Measurements from ENCODE around the gene SLC35A1.
"Not testable (repeated sequence)": the region's sequence is repeated elsewhere in the genome, so short reads cannot be mapped to it uniquely, and the experiment has no call there.

The SLC35A1 gene

GRCh38 chr6:87487555-87487954 lies 14.8 kb downstream of the SLC35A1 start:
- TF ChIP-seq, protein P1, sequence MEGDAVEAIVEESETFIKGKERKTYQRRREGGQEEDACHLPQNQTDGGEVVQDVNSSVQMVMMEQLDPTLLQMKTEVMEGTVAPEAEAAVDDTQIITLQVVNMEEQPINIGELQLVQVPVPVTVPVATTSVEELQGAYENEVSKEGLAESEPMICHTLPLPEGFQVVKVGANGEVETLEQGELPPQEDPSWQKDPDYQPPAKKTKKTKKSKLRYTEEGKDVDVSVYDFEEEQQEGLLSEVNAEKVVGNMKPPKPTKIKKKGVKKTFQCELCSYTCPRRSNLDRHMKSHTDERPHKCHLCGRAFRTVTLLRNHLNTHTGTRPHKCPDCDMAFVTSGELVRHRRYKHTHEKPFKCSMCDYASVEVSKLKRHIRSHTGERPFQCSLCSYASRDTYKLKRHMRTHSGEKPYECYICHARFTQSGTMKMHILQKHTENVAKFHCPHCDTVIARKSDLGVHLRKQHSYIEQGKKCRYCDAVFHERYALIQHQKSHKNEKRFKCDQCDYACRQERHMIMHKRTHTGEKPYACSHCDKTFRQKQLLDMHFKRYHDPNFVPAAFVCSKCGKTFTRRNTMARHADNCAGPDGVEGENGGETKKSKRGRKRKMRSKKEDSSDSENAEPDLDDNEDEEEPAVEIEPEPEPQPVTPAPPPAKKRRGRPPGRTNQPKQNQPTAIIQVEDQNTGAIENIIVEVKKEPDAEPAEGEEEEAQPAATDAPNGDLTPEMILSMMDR (IDR thresholded peaks at IDR 0.05; ENCODE audit: low read depth, low read length, missing control alignments) = no peak
- in situ Hi-C loops (cut with HindIII; ENCODE audit: low sequenced_read_pairs) = no loop called here
- peak; percentile 5 for DNase-seq (ENCODE audit: low read depth)
- H3K4me3 ChIP-seq (ENCODE audit: low read depth, low read length) = no peak overlapping the region

DNA sequence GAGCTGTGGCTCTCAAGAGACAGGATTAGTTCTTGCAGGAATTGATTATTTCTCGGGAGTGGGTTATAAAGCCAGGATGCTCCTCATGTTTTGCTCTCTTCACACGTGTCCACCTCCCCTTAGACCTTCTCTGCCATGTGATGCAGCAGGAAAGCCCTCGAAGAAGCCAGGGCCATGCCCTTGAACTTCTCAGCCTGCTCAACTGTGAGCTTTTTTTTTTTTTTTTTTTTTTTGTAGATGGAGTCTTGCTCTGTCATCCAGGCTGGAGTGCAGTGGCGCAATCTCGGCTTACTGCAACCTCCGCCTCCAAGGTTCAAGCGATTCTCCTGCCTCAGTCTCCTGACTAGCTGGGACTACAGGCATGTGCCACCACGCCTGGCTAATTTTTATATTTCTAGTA lies 16.6 kb downstream of the SLC35A1 start:
- in situ Hi-C loops (cut with HindIII; ENCODE audit: low sequenced_read_pairs); H3K4me3 ChIP-seq (ENCODE audit: low read depth, low read length); DNase-seq (ENCODE audit: low read depth): not testable (repeated sequence)

- in situ Hi-C loops (cut with HindIII; ENCODE audit: low sequenced_read_pairs) = no loop called here
- TF ChIP-seq, protein P1 (IDR thresholded peaks at IDR 0.05; ENCODE audit: low read depth, low read length, missing control alignments) = no peak
- no peak for DNase-seq (ENCODE audit: low read depth)
- no peak overlapping the region for H3K4me3 ChIP-seq (ENCODE audit: low read depth, low read length)
Observed at GRCh38 chr6:87494761-87495422, 22.1 kb downstream of the SLC35A1 start.

- no peak overlapping the region for H3K4me3 ChIP-seq (ENCODE audit: low read depth, low read length)
- in situ Hi-C loops (cut with HindIII; ENCODE audit: low sequenced_read_pairs) = no loop called here
- DNase-seq (ENCODE audit: low read depth) = no peak
- TF ChIP-seq, protein P1 (IDR thresholded peaks at IDR 0.05; ENCODE audit: low read depth, low read length, missing control alignments) = no peak
Observed at GRCh38 chr6:87498048-87498447, 25.3 kb downstream of the SLC35A1 start.

- DNase-seq (ENCODE audit: low read depth) = no peak
- in situ Hi-C loops (cut with HindIII; ENCODE audit: low sequenced_read_pairs) = no loop called here
- H3K4me3 ChIP-seq (ENCODE audit: low read depth, low read length) = no peak overlapping the region
- TF ChIP-seq, protein P1 (IDR thresholded peaks at IDR 0.05; ENCODE audit: low read depth, low read length, missing control alignments) = no peak
Observed at GRCh38 chr6:87501809-87502572, 29.2 kb downstream of the SLC35A1 start.

GRCh38 chr6:87504441-87504840 lies 31.7 kb downstream of the SLC35A1 start:
- DNase-seq (ENCODE audit: low read depth) = no peak
- TF ChIP-seq, protein P1 (IDR thresholded peaks at IDR 0.05; ENCODE audit: low read depth, low read length, missing control alignments) = no peak
- in situ Hi-C loops (cut with HindIII; ENCODE audit: low sequenced_read_pairs) = no loop called here
- no peak overlapping the region for H3K4me3 ChIP-seq (ENCODE audit: low read depth, low read length)

DNA sequence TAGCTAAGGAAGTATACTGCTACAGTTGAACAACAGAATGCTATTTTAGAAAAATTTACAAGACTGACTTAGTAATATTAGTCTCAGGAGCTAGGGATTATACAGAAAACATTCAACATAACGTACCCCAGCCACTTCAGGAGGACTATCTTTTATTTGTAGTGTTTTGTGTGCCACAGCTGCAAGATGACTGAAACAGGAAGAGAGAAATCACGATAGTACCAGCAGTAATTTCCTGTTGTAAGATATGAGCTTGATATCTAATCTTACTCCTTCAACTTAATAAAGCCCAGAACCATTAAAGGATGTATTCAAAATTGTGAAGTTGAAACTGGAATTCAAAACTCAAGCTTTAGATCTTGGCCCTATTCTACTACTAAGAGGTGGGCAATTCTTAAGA lies 42.1 kb downstream of the SLC35A1 start:
- in situ Hi-C loops (cut with HindIII; ENCODE audit: low sequenced_read_pairs) = no loop called here

More for the DNA sequence above, 42.1 kb downstream of the SLC35A1 start:
- no peak overlapping the region for H3K4me3 ChIP-seq (ENCODE audit: low read depth, low read length)
- no peak for DNase-seq (ENCODE audit: low read depth)
- TF ChIP-seq, protein P1 (IDR thresholded peaks at IDR 0.05; ENCODE audit: low read depth, low read length, missing control alignments) = no peak
